Measurements from ENCODE around the gene TPX2.

DNA sequence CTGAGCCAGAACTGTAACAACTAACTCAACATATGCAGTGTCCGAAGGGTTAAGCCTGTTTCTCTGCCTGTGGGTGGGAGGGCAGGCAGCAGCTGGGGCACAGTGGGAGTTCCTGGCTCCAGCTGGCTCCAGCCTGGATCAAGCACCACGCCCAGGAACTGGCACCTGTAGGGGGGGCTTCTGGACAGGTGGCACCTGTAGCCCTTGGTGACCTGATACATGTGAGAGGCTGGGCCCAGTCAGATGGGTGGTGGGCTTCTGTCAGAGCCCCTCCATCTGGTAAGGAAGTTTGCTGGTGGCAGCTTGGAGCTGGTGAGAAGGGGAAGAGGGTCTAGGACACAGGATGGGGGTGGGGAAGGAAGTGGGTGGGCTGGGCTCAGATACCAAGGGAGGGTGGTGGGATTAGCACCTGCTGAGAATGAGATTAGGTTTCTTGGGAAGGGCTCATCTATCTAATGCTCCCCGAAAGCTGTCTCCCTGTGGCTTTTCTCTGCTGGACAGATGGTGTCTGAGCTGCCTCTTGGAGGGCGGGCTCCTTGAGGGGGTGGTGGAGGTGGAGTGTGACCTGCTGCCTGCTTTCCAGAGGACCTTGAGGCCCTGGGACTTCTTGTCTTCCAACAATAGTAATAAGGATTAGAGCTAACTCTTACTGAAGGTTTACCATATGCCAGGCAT, 45.0 kb upstream of the TPX2 start:
- TF ChIP-seq CTCF (IDR thresholded peaks at IDR 0.05; ENCODE audit: insufficient read depth, low read length, poor library complexity, severe bottlenecking) (no peak), EZH2phosphoT487 (conservative IDR thresholded peaks at IDR 0.05; ENCODE audit: low read length) (no peak)
